ENCODE measurements around the gene RPL6.

GRCh38 chr12:112433551-112433950 is 24.1 kb upstream of the RPL6 start:
- TF ChIP-seq CTCF (IDR thresholded peaks at IDR 0.05) (no peak), POLR2AphosphoS5 (IDR thresholded peaks at IDR 0.05) (no peak)

Data from suprapubic skin (tissue), 3 donors.